MM.1S (cell line): ENCODE data around the gene RASSF6.

Source experiments
- DNase-seq: peaks from one replicate; pipeline ENCODE4 v3.0.0-alpha.2; 2015
- H2AFZ ChIP-seq: fragments of 300-600 bp; sonication (generic); 2 replicates; pipeline ENCODE4 v1.6.0; 2016; ENCODE audit warnings: antibody characterized with exemption, low read length
- H3F3A ChIP-seq: fragments of 300-600 bp; sonication (generic); 2 replicates; pipeline ENCODE4 v1.6.1; 2016; ENCODE audit warnings: mild to moderate bottlenecking, antibody characterized with exemption, low read length, moderate library complexity, mixed read lengths; ENCODE audit not compliant: insufficient read depth
- H3K27ac ChIP-seq: fragments of 300-600 bp; sonication (generic); 2 replicates; pipeline ENCODE4 v1.5.1; 2016; ENCODE audit warnings: mild to moderate bottlenecking, low read length
- H3K27me3 ChIP-seq: fragments of 300-600 bp; sonication (generic); replicated peaks from 2 replicates; pipeline ENCODE4 v1.6.0; 2016; ENCODE audit warnings: low read length; ENCODE audit not compliant: insufficient read depth
- H3K36me3 ChIP-seq: fragments of 300-600 bp; sonication (generic); replicated peaks from 2 replicates; pipeline ENCODE4 v1.6.1; 2016; ENCODE audit warnings: mild to moderate bottlenecking, low read length, mixed read lengths; ENCODE audit not compliant: insufficient read depth
- H3K4me1 ChIP-seq: fragments of 300-600 bp; sonication (generic); 2 replicates; pipeline ENCODE4 v1.6.1; 2016; ENCODE audit warnings: low read length, mixed read lengths
- H3K4me2 ChIP-seq: fragments of 300-600 bp; sonication (generic); 2 replicates; pipeline ENCODE4 v1.6.0; 2016; ENCODE audit warnings: low read depth, low read length
- H3K4me3 ChIP-seq: fragments of 300-600 bp; sonication (generic); 2 replicates; pipeline ENCODE4 v1.5.1; 2016; ENCODE audit warnings: low read length, mixed read lengths
- H3K79me2 ChIP-seq: fragments of 300-600 bp; sonication (generic); 2 replicates; pipeline ENCODE4 v1.6.1; 2016; ENCODE audit warnings: mixed run types, low read length, mixed read lengths
- H3K9ac ChIP-seq: fragments of 300-600 bp; sonication (generic); 2 replicates; pipeline ENCODE4 v1.6.1; 2016; ENCODE audit warnings: low read length, mixed read lengths
- H3K9me2 ChIP-seq: fragments of 300-600 bp; sonication (generic); replicated peaks from 2 replicates; pipeline ENCODE4 v1.6.1; 2016; ENCODE audit warnings: mild to moderate bottlenecking, low read length, mixed read lengths; ENCODE audit not compliant: insufficient read depth
- H3K9me3 ChIP-seq: fragments of 300-600 bp; sonication (generic); replicated peaks from 2 replicates; pipeline ENCODE4 v1.6.1; 2016; ENCODE audit warnings: mild to moderate bottlenecking, low read length, mixed read lengths; ENCODE audit not compliant: insufficient read depth
- H4K20me1 ChIP-seq: fragments of 300-600 bp; sonication (generic); 2 replicates; pipeline ENCODE4 v1.6.1; 2016; ENCODE audit warnings: mild to moderate bottlenecking, low read length, moderate library complexity, mixed read lengths; ENCODE audit not compliant: insufficient read depth
- CTCF ChIP-seq: fragments of 300-600 bp; sonication (generic); IDR thresholded peaks from 2 replicates; pipeline ENCODE4 v1.5.1; 2016; ENCODE audit warnings: antibody characterized with exemption, low read length, mixed read lengths
- EZH2 ChIP-seq: fragments of 300-600 bp; sonication (generic); optimal IDR thresholded peaks from 2 replicates; pipeline ENCODE3; 2017; ENCODE audit warnings: low read depth, mild to moderate bottlenecking, antibody characterized with exemption, low read length, mixed read lengths
- EZH2phosphoT487 ChIP-seq: fragments of 300-600 bp; sonication (generic); IDR thresholded peaks from 2 replicates; pipeline ENCODE4 v1.6.1; 2018; ENCODE audit warnings: antibody characterized with exemption, low read length

Gene RASSF6

GRCh38 chr4:73619346-73619745, 890 bp downstream of the RASSF6 start:
- Histone ChIP-seq H3K4me1 (peaks cover 14% of the 10 kb centered on the region), H3K27ac (no peak overlapping the region), H3F3A (peaks cover 15% of the 10 kb centered on the region), H3K4me2 (peak overlapping the region; percentile 94), H3K9me3 (no peaks in the 10 kb centered on the region), H4K20me1 (no peaks in the 10 kb centered on the region), H2AFZ (no peak overlapping the region), H3K27me3 (no peaks in the 10 kb centered on the region), H3K4me3 (peak overlapping the region; percentile 58), H3K9me2 (no peaks in the 10 kb centered on the region), H3K79me2 (0 out of 2 replicates have a peak, but pooled peaks cover 4% of the 10 kb centered on the region), H3K36me3 (no peaks in the 10 kb centered on the region), H3K9ac (no peak overlapping the region; the same call in 1 of the 2 replicates)
- no peak for TF ChIP-seq EZH2
- TF ChIP-seq EZH2phosphoT487, result no peak
- TF ChIP-seq CTCF, result no peak
- DNase-seq, result no peak

DNA sequence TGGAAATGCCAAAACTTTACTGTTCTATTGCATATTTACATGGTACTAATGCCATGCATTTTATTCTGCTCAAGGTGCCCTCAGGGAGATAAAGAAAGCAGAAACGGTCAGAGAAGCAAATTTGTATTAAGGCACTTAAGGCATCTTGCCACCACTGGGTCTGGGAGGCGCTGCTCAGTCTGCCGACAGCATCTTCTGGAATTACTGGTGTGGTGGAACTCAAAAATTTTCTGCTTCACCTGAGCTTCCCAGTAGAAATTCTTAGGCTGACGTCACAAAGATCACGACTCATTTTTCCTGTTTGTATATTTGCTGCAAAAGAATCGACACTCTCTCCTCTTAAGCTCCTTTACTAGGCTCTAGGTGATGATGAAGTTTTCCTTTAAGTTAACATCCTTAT, 3.0 kb downstream of the RASSF6 start:
- Histone ChIP-seq H3K27ac (no peak overlapping the region), H3K36me3 (no peaks in the 10 kb centered on the region), H3F3A (peaks cover 15% of the 10 kb centered on the region), H3K4me1 (peaks cover 14% of the 10 kb centered on the region), H3K27me3 (no peaks in the 10 kb centered on the region), H2AFZ (no peak overlapping the region), H3K9me2 (no peaks in the 10 kb centered on the region), H3K4me3 (no peak overlapping the region), H3K9me3 (no peaks in the 10 kb centered on the region), H3K9ac (no peak overlapping the region), H3K79me2 (0 out of 2 replicates have a peak, but pooled peaks cover 4% of the 10 kb centered on the region), H4K20me1 (no peaks in the 10 kb centered on the region), H3K4me2 (no peak overlapping the region)
- TF ChIP-seq CTCF (no peak), EZH2 (no peak), EZH2phosphoT487 (no peak)
- DNase-seq, result no peak

- Histone ChIP-seq H2AFZ (no peak overlapping the region), H3F3A (peaks cover 9% of the 10 kb centered on the region), H3K4me2 (no peak overlapping the region), H3K9ac (no peak overlapping the region), H3K27me3 (no peaks in the 10 kb centered on the region), H3K79me2 (0 out of 2 replicates have a peak, but pooled peaks cover 4% of the 10 kb centered on the region), H3K4me1 (peaks cover 20% of the 10 kb centered on the region), H3K36me3 (no peaks in the 10 kb centered on the region), H3K9me3 (no peaks in the 10 kb centered on the region), H4K20me1 (no peaks in the 10 kb centered on the region), H3K4me3 (no peak overlapping the region), H3K9me2 (no peaks in the 10 kb centered on the region), H3K27ac (no peak overlapping the region)
- TF ChIP-seq EZH2phosphoT487, result no peak
- TF ChIP-seq EZH2, result no peak
- TF ChIP-seq CTCF, result no peak
- DNase-seq, result no peak
Measured at GRCh38 chr4:73615613-73616012, 4.6 kb downstream of the RASSF6 start.
